Measurements from ENCODE around the gene ITPKB.
"Not testable (repeated sequence)": the region's sequence is repeated elsewhere in the genome, so short reads cannot be mapped to it uniquely, and the experiment has no call there.

Gene ITPKB

GRCh38 chr1:226634166-226634588 lies 104.9 kb downstream of the ITPKB start:
- peak; percentile 61 for DNase-seq

DNA sequence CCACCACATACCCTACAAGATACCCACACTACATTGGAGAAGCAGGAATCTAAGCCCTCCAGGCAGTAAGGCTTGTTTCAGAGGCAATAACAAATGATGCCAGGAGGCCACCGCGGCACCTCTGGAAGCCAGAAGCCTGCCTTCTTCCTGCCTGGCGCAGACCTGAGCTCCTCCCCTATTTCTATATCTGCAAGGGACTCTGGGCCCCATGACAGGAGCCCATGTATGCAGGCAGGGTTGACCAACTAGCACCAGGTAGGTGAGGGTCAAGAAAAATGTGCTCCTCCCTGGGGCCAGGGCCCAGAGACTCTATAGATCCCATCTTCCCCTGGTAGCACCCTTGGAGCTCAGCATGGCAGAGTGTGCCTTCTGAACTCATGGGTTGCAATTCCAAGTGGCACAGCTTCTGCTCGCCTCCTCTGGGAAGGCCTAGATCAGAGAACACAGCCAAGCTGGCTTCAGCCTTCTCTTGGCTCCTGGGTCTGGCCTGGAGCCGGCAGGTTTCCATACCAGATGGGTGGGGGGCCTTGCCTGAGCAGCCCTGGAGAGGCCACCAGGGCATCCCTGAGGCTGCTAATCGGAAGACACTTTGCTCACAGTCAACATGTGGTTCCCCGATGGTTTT lies 105.4 kb downstream of the ITPKB start:
- no peak for DNase-seq

GRCh38 chr1:226632922-226633351 lies 106.1 kb downstream of the ITPKB start:
- no peak for DNase-seq

DNA sequence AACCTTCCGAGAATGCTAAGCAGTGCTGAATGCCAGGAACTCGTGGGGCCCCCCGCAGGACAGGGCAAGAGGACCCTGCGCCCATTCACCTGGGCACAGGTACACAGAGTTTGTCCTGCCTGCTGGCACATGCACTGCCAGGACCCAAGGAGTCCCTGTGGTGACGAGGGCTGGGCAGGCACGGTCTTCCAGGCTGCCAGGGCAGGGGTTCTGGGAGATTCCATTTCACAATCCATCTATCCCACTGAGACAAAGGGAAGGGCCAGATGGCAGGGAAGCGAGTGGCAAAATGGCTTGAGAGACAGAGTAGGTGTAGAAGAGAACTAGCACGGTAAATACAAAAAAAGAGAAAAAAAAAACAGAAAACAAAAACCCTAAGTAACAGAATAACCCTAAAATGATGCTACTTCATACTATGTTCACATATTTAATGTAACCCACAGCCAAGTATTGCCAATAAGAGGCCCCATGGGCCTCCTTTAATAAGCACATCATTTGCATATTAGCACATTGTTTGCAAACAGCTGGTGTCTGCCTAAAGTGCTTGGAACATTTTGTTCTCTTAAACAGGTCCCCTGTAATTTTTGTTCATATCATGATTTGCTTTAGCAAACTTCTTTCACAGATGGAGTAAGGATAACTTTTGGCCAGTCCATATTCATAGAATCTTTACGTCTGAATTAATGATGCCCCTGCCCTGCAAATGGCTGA lies 106.8 kb downstream of the ITPKB start:
- DNase-seq, result no peak

- DNase-seq, result no peak
These were observed 107.7 kb downstream of the ITPKB start for GRCh38 chr1:226631229-226632000.

- no peak for DNase-seq
These were observed 108.5 kb downstream of the ITPKB start for GRCh38 chr1:226630592-226630991.

- DNase-seq, result no peak
These were observed 109.1 kb downstream of the ITPKB start for GRCh38 chr1:226629896-226630550.

DNA sequence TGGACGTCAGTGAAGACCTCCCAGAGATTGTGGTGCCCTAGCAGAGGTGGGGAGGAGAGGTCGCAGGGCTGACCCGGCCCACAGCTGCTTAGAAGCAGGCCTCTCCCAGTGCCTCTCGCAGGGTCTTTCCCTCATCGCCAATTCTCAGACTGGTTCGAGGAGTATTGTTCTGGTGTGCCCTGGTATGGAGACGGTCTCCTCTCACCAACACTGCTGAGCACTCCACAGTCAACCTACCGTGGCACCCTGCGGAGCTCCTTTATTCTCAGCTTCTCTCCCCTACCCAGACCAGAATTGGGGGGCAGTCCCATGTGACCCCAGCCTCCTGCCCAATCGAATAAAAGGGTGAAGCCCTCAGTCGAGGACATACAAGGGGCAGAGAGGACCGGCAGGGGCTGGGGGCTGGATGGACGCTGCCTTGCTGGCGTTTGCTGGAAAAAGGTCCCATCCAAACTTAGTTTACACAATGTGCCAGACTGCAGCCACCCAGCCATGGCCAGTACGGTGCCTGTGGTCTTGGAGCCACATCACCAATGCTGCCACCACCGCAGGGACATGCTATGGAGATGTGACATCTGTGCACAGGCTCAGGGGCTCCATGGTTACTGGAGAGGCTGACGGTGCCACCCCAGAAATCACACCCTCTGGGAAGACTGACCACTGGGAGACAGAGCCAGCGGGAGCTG lies 109.7 kb downstream of the ITPKB start:
- DNase-seq, result no peak

GRCh38 chr1:226628612-226629155 lies 110.4 kb downstream of the ITPKB start:
- no peak for DNase-seq

DNA sequence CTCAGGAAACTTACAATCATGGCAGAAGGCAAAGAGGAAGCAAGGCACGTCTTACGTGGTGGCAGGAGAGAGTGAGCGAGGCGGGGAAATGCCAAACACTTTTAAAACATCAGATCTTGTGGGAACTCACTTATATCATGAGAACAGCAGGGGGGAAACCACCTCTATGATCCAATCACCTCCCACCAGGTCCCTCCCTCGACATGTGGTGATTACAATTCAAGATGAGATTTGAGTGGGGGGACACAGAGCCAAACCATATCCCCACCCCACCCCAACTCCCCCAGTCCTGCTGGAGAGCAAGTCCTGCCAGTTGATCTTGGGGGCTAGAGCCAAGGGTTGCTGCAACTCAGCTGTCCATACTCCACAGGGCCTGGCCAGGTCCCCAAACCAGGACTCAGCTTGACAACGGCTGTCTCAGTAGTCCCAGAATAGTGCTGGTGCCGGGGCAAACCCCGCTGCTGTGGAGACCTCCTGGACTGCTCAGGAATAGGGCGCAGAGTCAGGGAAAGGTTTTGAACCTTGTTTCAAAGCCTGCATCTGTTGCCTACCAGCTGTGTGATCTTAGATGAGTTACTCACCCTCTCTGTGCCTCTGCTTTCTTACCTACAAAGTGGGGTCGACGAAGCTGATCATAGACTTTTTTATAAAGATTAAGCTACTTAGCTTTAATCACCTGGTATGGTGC lies 111.0 kb downstream of the ITPKB start:
- DNase-seq, result no peak

GRCh38 chr1:226627050-226627755 lies 111.9 kb downstream of the ITPKB start:
- DNase-seq, result no peak

- DNase-seq, result peak; percentile 69
These were observed 112.5 kb downstream of the ITPKB start for GRCh38 chr1:226626577-226626956.

GRCh38 chr1:226625832-226626576 lies 113.1 kb downstream of the ITPKB start:
- no peak for DNase-seq

GRCh38 chr1:226625326-226625725 lies 113.8 kb downstream of the ITPKB start:
- no peak for DNase-seq

- DNase-seq, result peak; percentile 92
These were observed 114.6 kb downstream of the ITPKB start for GRCh38 chr1:226624526-226624925.

DNA sequence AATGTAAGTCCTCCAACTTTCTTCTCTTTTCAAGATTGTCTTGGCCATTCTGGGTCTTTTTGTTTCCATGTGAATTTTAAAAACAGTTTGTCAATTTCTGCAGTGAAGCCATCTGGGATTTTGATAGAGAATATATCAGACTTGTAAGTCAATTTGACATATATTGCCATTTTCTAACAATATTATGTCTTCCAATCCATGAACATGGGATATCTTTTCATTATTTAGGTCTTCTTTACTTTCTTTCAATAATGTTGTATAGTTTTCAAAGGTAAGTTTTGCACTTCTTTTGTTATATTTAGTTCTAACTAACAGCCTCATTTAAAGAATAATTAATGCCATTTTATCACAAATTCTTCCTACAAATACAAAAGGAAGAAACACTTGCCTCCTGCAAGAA lies 117.1 kb downstream of the ITPKB start:
- DNase-seq, result no peak

GRCh38 chr1:226619031-226619430 lies 120.1 kb downstream of the ITPKB start:
- no peak for DNase-seq

DNA sequence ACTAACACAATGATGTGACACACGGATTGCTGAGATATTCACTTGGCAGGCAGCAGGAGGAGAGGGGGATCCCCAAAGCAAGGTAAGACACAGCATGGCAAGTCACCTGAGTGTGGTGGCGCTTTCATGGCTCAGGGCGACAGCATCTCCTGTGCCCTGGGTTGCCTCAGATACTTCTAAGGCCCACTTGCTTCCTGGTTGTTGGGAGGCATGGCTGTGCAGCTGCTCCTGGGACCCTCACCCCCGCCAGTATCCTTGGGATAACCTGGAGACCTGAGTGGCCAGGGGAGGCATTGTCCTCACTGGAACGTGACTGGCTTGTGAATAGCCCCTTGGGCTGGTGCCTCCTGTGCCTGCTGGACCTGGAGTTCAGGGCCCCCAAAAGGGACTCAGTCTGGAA lies 120.7 kb downstream of the ITPKB start:
- no peak for DNase-seq

GRCh38 chr1:226617719-226618118 lies 121.4 kb downstream of the ITPKB start:
- not testable (repeated sequence) for DNase-seq

DNA sequence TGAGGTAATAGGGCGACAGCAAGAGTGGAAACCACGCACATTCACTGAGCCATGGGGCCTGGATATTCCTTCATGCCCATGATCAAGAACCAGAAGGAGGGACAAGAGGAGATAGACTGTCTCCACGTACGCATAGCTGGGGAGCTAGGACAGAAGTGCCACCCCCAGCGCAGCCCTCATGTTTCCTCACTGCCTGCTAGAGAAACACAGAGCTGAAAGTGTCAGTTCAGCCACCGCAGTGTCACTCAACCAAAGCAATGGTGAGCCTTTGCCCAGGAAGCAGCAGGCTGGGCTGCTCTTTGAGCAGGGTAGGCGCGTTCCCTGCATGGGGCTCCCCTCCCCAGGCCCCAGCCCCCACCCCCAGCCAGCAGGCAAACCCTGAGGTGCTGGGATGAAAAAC lies 122.0 kb downstream of the ITPKB start:
- no peak for DNase-seq
